ENCODE measurements around the gene HTR1E.
"Not testable (repeated sequence)": the region's sequence is repeated elsewhere in the genome, so short reads cannot be mapped to it uniquely, and the experiment has no call there.

Gene HTR1E, protein sequence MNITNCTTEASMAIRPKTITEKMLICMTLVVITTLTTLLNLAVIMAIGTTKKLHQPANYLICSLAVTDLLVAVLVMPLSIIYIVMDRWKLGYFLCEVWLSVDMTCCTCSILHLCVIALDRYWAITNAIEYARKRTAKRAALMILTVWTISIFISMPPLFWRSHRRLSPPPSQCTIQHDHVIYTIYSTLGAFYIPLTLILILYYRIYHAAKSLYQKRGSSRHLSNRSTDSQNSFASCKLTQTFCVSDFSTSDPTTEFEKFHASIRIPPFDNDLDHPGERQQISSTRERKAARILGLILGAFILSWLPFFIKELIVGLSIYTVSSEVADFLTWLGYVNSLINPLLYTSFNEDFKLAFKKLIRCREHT

DNA sequence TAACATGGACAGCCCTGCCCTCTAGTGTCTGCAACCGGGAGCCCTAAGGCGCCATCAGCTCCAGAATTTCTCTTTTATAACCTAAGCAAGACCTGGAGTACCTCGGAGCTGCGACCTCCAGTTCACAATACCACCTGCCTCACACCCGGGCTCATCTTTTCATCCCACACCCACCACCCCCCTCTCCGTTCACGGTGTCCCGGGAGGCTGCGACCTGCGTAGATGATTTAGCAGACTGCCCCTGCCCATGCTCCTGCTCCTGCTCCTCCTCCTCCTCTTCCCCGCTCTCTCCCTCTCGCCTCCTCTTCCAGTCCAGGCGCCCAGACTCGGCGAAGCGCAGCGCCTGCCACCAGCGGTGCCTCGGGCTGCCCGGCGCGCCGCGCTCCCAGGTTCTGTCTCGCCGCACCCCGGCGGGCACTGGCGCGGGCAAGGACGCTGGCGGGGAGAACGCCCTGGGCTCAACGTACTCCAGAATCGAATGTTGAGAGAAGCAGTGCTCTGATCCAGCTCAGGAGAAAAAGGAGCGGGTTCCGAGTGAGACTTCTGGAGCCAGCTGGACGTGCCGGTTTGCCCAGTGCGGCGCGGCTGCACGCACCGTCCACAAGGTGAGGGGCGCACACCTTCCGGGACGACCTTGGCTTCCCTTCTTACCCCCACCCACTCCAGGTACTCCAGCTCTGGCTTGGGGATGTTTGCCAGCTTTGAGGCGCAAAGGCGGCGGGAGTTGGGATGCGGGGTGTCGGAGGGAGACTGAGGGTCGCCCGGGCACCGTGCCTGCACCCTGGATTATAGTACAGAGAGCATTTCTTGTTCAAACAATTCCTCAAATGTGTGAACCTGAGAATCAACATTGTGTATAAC, at the start of gene HTR1E:
HTR1E (plus strand) TSS at position 310 of the 861 bp plus-strand sequence. CDS start 77,807 bp downstream, outside the sequence.
- H3K27me3 ChIP-seq (ENCODE audit: low read depth, low read length), result peaks cover 20% of the 10 kb centered on the region
- H3K4me3 ChIP-seq (ENCODE audit: low read depth in 1 of 2, low read length in 2 of 2), result peak within 1 kb of the TSS; percentile 37 to 59
- no peaks in the 10 kb centered on the region for H3K36me3 ChIP-seq (ENCODE audit: control insufficient read depth in 1 of 2, insufficient read depth in 2 of 2, low read length in 2 of 2)
- H3K27ac ChIP-seq (ENCODE audit: low read length), result no peak within 1 kb of the TSS
- no peaks in the 10 kb centered on the region for H3K9me3 ChIP-seq (ENCODE audit: control insufficient read depth in 1 of 2, low read length in 2 of 2)
- peaks cover 0 to 14% of the 10 kb centered on the region in 2 donors for H3K4me1 ChIP-seq (ENCODE audit: control insufficient read depth in 1 of 2, insufficient read depth in 2 of 2, low read length in 2 of 2)

DNA sequence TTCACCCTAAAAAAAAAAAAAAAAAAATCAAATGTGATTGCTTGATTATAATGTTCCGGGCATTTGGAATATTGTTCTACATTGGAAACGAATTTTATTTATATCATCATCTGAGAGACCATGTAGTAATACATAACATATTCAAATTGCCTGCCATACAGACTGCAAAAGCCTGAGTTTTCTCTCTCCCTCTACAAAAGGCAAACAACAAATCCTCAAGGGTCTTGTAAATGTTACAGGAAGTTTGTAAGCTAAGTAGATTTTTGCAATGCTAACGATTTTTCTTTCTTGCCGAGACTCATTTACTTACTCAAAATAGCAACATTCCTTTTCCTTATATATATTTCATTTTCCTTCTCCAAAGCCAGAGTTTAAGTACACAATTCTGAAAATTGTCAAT, 49.0 kb upstream of the HTR1E start:
- H3K9me3 ChIP-seq (ENCODE audit: control insufficient read depth in 1 of 2, low read length in 2 of 2), result peaks cover 0 to 7% of the 10 kb centered on the region in 2 donors
- H3K4me1 ChIP-seq (ENCODE audit: control insufficient read depth in 1 of 2, insufficient read depth in 2 of 2, low read length in 2 of 2), result no peaks in the 10 kb centered on the region
- no peaks in the 10 kb centered on the region for H3K27me3 ChIP-seq (ENCODE audit: low read depth, low read length)
- no peak overlapping the region for H3K4me3 ChIP-seq (ENCODE audit: low read depth in 1 of 2, low read length in 2 of 2)
- no peak overlapping the region for H3K27ac ChIP-seq (ENCODE audit: low read length)
- no peaks in the 10 kb centered on the region for H3K36me3 ChIP-seq (ENCODE audit: control insufficient read depth in 1 of 2, insufficient read depth in 2 of 2, low read length in 2 of 2)

DNA sequence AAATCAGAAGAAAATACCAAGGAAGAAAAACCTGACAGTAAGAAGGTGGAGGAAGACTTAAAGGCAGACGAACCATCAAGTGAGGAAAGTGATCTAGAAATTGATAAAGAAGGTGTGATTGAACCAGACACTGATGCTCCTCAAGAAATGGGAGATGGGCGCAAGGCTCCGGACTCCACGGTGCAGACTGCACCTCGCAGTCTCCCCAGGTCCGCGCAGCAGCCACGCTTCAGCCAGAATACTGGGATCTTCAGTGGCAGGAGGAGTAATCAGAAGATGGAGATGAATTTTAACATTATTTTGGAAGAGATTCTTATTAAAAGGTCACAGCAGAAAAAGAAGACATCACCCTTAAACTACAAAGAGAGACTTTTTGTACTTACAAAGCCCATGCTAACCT, 40.1 kb upstream of the HTR1E start:
- H3K4me3 ChIP-seq (ENCODE audit: low read depth in 1 of 2, low read length in 2 of 2); H3K4me1 ChIP-seq (ENCODE audit: control insufficient read depth in 1 of 2, insufficient read depth in 2 of 2, low read length in 2 of 2); H3K9me3 ChIP-seq (ENCODE audit: control insufficient read depth in 1 of 2, low read length in 2 of 2); H3K36me3 ChIP-seq (ENCODE audit: control insufficient read depth in 1 of 2, insufficient read depth in 2 of 2, low read length in 2 of 2); H3K27me3 ChIP-seq (ENCODE audit: low read depth, low read length); H3K27ac ChIP-seq (ENCODE audit: low read length): not testable (repeated sequence)

DNA sequence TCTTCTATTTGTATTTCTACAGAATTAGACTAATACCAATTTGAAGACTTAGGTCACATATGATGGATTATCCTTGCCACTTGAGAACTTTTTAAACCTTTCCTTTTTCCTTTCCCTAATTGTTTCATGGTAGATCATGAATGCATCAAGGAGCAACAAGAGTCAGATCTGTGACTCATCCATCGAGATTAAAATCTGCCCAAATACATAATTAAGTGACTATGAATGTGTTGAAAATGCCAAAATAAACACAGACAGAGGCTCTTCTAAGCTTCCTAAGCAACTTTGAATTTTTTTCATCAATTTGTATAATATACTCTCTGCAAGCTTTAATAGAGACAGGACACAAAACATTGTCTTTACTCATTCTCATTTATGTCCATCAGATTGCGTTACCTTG, 23.5 kb upstream of the HTR1E start:
- H3K4me1 ChIP-seq (ENCODE audit: control insufficient read depth in 1 of 2, insufficient read depth in 2 of 2, low read length in 2 of 2), result no peaks in the 10 kb centered on the region
- H3K4me3 ChIP-seq (ENCODE audit: low read depth in 1 of 2, low read length in 2 of 2), result no peak overlapping the region
- H3K27me3 ChIP-seq (ENCODE audit: low read depth, low read length), result no peaks in the 10 kb centered on the region
- H3K27ac ChIP-seq (ENCODE audit: low read length), result no peak overlapping the region
- no peaks in the 10 kb centered on the region for H3K36me3 ChIP-seq (ENCODE audit: control insufficient read depth in 1 of 2, insufficient read depth in 2 of 2, low read length in 2 of 2)
- H3K9me3 ChIP-seq (ENCODE audit: control insufficient read depth in 1 of 2, low read length in 2 of 2), result no peaks in the 10 kb centered on the region

DNA sequence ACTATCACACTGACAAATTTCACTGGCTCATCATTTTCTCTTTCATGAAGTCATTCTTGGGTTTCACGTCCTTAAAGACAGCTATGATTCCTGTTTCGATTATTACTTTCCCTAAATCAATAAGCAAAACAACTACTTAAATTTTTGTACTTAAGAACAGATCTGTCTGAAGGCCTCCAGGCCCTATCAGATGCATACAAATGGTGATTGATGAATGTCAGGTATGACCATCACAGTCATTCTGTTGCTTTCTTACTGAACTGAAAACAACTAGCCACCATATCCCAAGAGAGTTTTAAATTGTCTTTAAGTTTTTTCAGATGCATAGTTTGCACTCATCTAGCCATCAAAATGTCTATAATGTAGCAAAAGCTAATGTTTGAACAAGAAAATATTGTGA, 20.9 kb upstream of the HTR1E start:
- Histone ChIP-seq H3K27me3 (ENCODE audit: low read depth, low read length) (no peaks in the 10 kb centered on the region), H3K4me1 (ENCODE audit: control insufficient read depth in 1 of 2, insufficient read depth in 2 of 2, low read length in 2 of 2) (no peaks in the 10 kb centered on the region), H3K36me3 (ENCODE audit: control insufficient read depth in 1 of 2, insufficient read depth in 2 of 2, low read length in 2 of 2) (no peaks in the 10 kb centered on the region), H3K9me3 (ENCODE audit: control insufficient read depth in 1 of 2, low read length in 2 of 2) (no peaks in the 10 kb centered on the region), H3K4me3 (ENCODE audit: low read depth in 1 of 2, low read length in 2 of 2) (no peak overlapping the region), H3K27ac (ENCODE audit: low read length) (no peak overlapping the region)

DNA sequence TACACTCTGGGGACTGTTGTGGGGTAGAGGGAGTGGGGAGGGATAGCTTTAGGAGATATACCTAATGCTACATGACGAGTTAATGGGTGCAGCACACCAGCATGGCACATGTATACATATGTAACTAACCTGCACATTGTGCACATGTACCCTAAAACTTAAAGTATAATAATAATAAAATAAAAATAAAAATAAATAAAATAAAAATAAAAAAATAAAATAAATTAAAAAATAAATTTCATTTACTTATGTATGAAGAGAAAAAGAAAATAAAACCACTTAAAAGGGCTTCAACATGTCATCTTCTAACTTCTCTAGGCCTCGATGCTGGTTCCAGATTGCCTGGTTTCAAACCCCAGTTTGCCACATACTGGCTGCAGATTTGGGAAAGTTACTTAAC, 10.2 kb upstream of the HTR1E start:
- H3K27me3 ChIP-seq (ENCODE audit: low read depth, low read length), result not testable (repeated sequence)

DNA sequence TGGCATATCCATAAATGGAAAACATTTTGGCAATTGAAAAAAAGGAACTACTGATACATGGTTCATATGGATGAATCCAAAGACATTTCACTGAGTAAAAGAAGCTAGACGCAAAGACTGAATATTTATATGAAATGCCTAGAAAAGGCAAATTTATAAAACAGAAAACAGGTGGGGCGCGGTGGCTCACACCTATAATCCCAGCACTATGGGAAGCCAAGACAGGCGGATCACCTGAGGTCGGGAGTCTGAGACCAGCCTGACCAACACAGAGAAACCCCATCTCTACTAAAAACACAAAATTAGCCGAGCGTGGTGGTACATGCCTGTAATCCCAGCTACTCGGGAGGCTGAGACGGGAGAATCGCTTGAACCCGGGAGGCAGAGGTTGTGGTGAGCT, 9.5 kb upstream of the HTR1E start:
- not testable (repeated sequence) for H3K9me3 ChIP-seq (ENCODE audit: control insufficient read depth in 1 of 2, low read length in 2 of 2); H3K27me3 ChIP-seq (ENCODE audit: low read depth, low read length); H3K36me3 ChIP-seq (ENCODE audit: control insufficient read depth in 1 of 2, insufficient read depth in 2 of 2, low read length in 2 of 2); H3K4me1 ChIP-seq (ENCODE audit: control insufficient read depth in 1 of 2, insufficient read depth in 2 of 2, low read length in 2 of 2); H3K27ac ChIP-seq (ENCODE audit: low read length); H3K4me3 ChIP-seq (ENCODE audit: low read depth in 1 of 2, low read length in 2 of 2)

More for the DNA sequence above, 10.2 kb upstream of the HTR1E start:
- H3K4me3 ChIP-seq (ENCODE audit: low read depth in 1 of 2, low read length in 2 of 2); H3K27ac ChIP-seq (ENCODE audit: low read length); H3K9me3 ChIP-seq (ENCODE audit: control insufficient read depth in 1 of 2, low read length in 2 of 2); H3K36me3 ChIP-seq (ENCODE audit: control insufficient read depth in 1 of 2, insufficient read depth in 2 of 2, low read length in 2 of 2); H3K4me1 ChIP-seq (ENCODE audit: control insufficient read depth in 1 of 2, insufficient read depth in 2 of 2, low read length in 2 of 2): not testable (repeated sequence)

DNA sequence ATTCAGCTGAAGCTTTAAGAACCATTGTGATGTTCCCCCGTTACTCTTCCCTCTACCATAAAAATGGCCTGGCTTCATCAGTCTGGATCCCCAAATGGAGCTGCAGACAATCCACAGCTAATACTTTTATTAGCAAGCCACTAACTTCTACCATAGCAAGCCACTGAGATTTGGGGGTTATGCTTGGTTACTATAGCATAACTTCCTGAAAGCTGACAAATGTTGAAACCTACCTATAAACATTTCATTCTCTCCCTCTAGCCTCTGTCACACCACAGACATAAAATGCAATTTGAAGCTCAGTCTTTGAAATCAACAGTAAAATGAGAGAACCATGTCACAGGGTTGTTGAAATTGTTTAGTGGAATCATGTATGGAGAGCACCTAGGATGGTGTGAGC, 3.0 kb upstream of the HTR1E start:
- Histone ChIP-seq H3K4me3 (ENCODE audit: low read depth in 1 of 2, low read length in 2 of 2) (no peak overlapping the region), H3K27ac (ENCODE audit: low read length) (no peak overlapping the region), H3K27me3 (ENCODE audit: low read depth, low read length) (peaks cover 20% of the 10 kb centered on the region), H3K36me3 (ENCODE audit: control insufficient read depth in 1 of 2, insufficient read depth in 2 of 2, low read length in 2 of 2) (no peaks in the 10 kb centered on the region), H3K4me1 (ENCODE audit: control insufficient read depth in 1 of 2, insufficient read depth in 2 of 2, low read length in 2 of 2) (peaks cover 0 to 14% of the 10 kb centered on the region in 2 donors), H3K9me3 (ENCODE audit: control insufficient read depth in 1 of 2, low read length in 2 of 2) (no peaks in the 10 kb centered on the region)

DNA sequence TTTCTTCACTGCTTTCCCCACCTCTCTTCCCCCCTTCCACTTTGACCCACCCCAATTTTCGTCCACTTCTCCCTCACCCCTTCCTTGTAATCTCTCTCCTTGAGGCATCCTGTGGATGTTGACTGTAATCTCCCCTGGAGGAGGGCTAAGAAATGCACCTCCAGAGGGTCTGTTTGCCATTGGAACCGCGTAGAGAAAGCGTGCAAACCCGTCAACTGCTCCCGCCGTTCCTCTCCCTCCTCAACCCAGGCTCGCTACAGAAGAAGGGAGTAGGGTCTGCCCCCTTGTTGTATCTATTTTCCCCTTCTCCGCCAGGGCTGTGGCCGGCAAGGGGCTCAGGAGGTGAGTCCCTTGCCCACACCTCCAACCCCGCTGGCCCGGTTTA, 502 bp upstream of the HTR1E start:
- H3K27me3 ChIP-seq (ENCODE audit: low read depth, low read length), result peaks cover 20% of the 10 kb centered on the region
- peak overlapping the region; percentile 37 to 59 for H3K4me3 ChIP-seq (ENCODE audit: low read depth in 1 of 2, low read length in 2 of 2)
- peaks cover 0 to 14% of the 10 kb centered on the region in 2 donors for H3K4me1 ChIP-seq (ENCODE audit: control insufficient read depth in 1 of 2, insufficient read depth in 2 of 2, low read length in 2 of 2)
- H3K36me3 ChIP-seq (ENCODE audit: control insufficient read depth in 1 of 2, insufficient read depth in 2 of 2, low read length in 2 of 2), result no peaks in the 10 kb centered on the region
- no peaks in the 10 kb centered on the region for H3K9me3 ChIP-seq (ENCODE audit: control insufficient read depth in 1 of 2, low read length in 2 of 2)
- H3K27ac ChIP-seq (ENCODE audit: low read length), result no peak overlapping the region

DNA sequence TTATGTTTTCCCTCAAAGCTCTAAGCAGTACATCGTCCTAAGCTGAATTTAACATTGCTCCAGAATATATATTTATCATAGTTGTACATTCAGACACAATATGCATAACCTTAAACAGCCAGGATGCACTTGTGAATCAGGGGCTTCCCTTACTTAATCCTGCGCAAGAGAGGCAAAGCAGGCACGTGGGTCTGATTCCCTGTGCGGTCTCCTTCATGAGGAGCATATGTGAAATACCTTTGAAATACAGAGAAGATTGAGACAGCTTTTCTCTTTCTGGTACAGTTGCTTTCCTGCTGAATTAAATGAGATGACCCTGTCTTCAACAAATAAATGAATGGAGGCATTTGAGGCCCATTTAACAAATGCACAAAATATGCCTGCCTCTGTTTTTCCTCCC, 1.5 kb downstream of the HTR1E start:
- H3K27ac ChIP-seq (ENCODE audit: low read length), result no peak overlapping the region
- no peak overlapping the region for H3K4me3 ChIP-seq (ENCODE audit: low read depth in 1 of 2, low read length in 2 of 2)
- no peaks in the 10 kb centered on the region for H3K36me3 ChIP-seq (ENCODE audit: control insufficient read depth in 1 of 2, insufficient read depth in 2 of 2, low read length in 2 of 2)
- H3K9me3 ChIP-seq (ENCODE audit: control insufficient read depth in 1 of 2, low read length in 2 of 2), result no peaks in the 10 kb centered on the region
- peaks cover 0 to 14% of the 10 kb centered on the region in 2 donors for H3K4me1 ChIP-seq (ENCODE audit: control insufficient read depth in 1 of 2, insufficient read depth in 2 of 2, low read length in 2 of 2)
- H3K27me3 ChIP-seq (ENCODE audit: low read depth, low read length), result peaks cover 20% of the 10 kb centered on the region

DNA sequence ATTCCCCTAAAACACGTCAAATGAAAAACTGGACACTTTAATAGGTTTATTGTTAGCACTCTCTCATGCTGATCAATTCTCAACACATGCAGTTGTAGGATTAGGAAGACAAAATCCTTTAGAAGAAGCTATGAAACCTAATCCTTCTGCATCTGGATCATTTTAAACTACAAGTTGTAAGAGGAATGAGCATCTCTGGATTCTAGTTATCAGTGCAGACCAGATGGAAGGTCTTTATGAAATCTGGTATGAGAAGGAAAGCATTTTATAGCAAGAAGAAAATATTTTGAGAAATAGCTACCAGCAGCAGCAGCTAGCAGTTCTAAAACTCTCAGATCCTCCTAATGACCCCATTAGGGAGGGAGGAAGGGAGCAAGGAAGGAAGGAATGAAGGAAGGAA, 4.1 kb downstream of the HTR1E start:
- no peak overlapping the region for H3K4me3 ChIP-seq (ENCODE audit: low read depth in 1 of 2, low read length in 2 of 2)
- no peaks in the 10 kb centered on the region for H3K9me3 ChIP-seq (ENCODE audit: control insufficient read depth in 1 of 2, low read length in 2 of 2)
- H3K27ac ChIP-seq (ENCODE audit: low read length), result no peak overlapping the region
- peaks cover 20% of the 10 kb centered on the region for H3K27me3 ChIP-seq (ENCODE audit: low read depth, low read length)
- H3K36me3 ChIP-seq (ENCODE audit: control insufficient read depth in 1 of 2, insufficient read depth in 2 of 2, low read length in 2 of 2), result no peaks in the 10 kb centered on the region
- peaks cover 0 to 14% of the 10 kb centered on the region in 2 donors for H3K4me1 ChIP-seq (ENCODE audit: control insufficient read depth in 1 of 2, insufficient read depth in 2 of 2, low read length in 2 of 2)

All from muscle layer of duodenum (tissue), 2 donors.